ENCODE measurements around the gene THEM4. TPM values are rescaled to one million over a fixed set of nuclear protein-coding genes. Genes with fewer than 3 reads are reported as not detected.

THEM4 gene
- total and polyA plus RNA-seq, 2 of the 8 experiments (the other 6 are each of a cell fraction or from before 2014, with no cell fraction given): 9.9 to 11.2 TPM

- TF ChIP-seq ATF2 (IDR thresholded peaks at IDR 0.05; ENCODE audit: low read length): no peak
These were observed 59.4 kb downstream of the THEM4 start (continued) for GRCh38 chr1:151849871-151850270.
